ENCODE measurements around the gene GDPD4.

The GDPD4 gene

GRCh38 chr11:77266766-77267165 lies 34.7 kb downstream of the GDPD4 start:
- Histone ChIP-seq H3K9me3 (ENCODE audit: control insufficient read depth, insufficient read depth, low read length) (no peaks in the 10 kb centered on the region), H3K4me1 (ENCODE audit: control insufficient read depth, insufficient read depth, low read length) (no peaks in the 10 kb centered on the region), H3K9ac (ENCODE audit: low read depth, low read length) (no peak overlapping the region), H3K27me3 (ENCODE audit: control insufficient read depth, insufficient read depth, low read length) (no peaks in the 10 kb centered on the region), H3K36me3 (ENCODE audit: control insufficient read depth, insufficient read depth, low read length) (no peaks in the 10 kb centered on the region), H3K4me3 (ENCODE audit: low read depth, low read length) (no peak overlapping the region)

GRCh38 chr11:77262803-77263202 lies 38.7 kb downstream of the GDPD4 start:
- H3K4me1 ChIP-seq (ENCODE audit: control insufficient read depth, insufficient read depth, low read length), result no peaks in the 10 kb centered on the region
- no peaks in the 10 kb centered on the region for H3K36me3 ChIP-seq (ENCODE audit: control insufficient read depth, insufficient read depth, low read length)
- no peak overlapping the region for H3K4me3 ChIP-seq (ENCODE audit: low read depth, low read length)
- H3K27me3 ChIP-seq (ENCODE audit: control insufficient read depth, insufficient read depth, low read length), result no peaks in the 10 kb centered on the region
- H3K9ac ChIP-seq (ENCODE audit: low read depth, low read length), result no peak overlapping the region
- H3K9me3 ChIP-seq (ENCODE audit: control insufficient read depth, insufficient read depth, low read length), result no peaks in the 10 kb centered on the region

- H3K9me3 ChIP-seq (ENCODE audit: control insufficient read depth, insufficient read depth, low read length), result no peaks in the 10 kb centered on the region
- no peak overlapping the region for H3K9ac ChIP-seq (ENCODE audit: low read depth, low read length)
- H3K4me1 ChIP-seq (ENCODE audit: control insufficient read depth, insufficient read depth, low read length), result no peaks in the 10 kb centered on the region
- H3K27me3 ChIP-seq (ENCODE audit: control insufficient read depth, insufficient read depth, low read length), result no peaks in the 10 kb centered on the region
- no peak overlapping the region for H3K4me3 ChIP-seq (ENCODE audit: low read depth, low read length)
- no peaks in the 10 kb centered on the region for H3K36me3 ChIP-seq (ENCODE audit: control insufficient read depth, insufficient read depth, low read length)
Measured at GRCh38 chr11:77259641-77260040, 41.8 kb downstream of the GDPD4 start.

- H3K4me3 ChIP-seq (ENCODE audit: low read depth, low read length), result no peak overlapping the region
Measured at GRCh38 chr11:77253690-77254089, 47.8 kb downstream of the GDPD4 start.

GRCh38 chr11:77252555-77253270 lies 48.8 kb downstream of the GDPD4 start:
- Histone ChIP-seq H3K9me3 (ENCODE audit: control insufficient read depth, insufficient read depth, low read length) (no peaks in the 10 kb centered on the region), H3K4me1 (ENCODE audit: control insufficient read depth, insufficient read depth, low read length) (no peaks in the 10 kb centered on the region), H3K36me3 (ENCODE audit: control insufficient read depth, insufficient read depth, low read length) (no peaks in the 10 kb centered on the region), H3K27me3 (ENCODE audit: control insufficient read depth, insufficient read depth, low read length) (no peaks in the 10 kb centered on the region), H3K4me3 (ENCODE audit: low read depth, low read length) (no peak overlapping the region), H3K9ac (ENCODE audit: low read depth, low read length) (no peak overlapping the region)

More at GRCh38 chr11:77253690-77254089, 47.8 kb downstream of the GDPD4 start:
- Histone ChIP-seq H3K4me1 (ENCODE audit: control insufficient read depth, insufficient read depth, low read length) (no peaks in the 10 kb centered on the region), H3K27me3 (ENCODE audit: control insufficient read depth, insufficient read depth, low read length) (no peaks in the 10 kb centered on the region), H3K9ac (ENCODE audit: low read depth, low read length) (no peak overlapping the region), H3K9me3 (ENCODE audit: control insufficient read depth, insufficient read depth, low read length) (no peaks in the 10 kb centered on the region), H3K36me3 (ENCODE audit: control insufficient read depth, insufficient read depth, low read length) (no peaks in the 10 kb centered on the region)

- Histone ChIP-seq H3K4me1 (ENCODE audit: control insufficient read depth, insufficient read depth, low read length) (no peaks in the 10 kb centered on the region), H3K9ac (ENCODE audit: low read depth, low read length) (no peak overlapping the region), H3K36me3 (ENCODE audit: control insufficient read depth, insufficient read depth, low read length) (no peaks in the 10 kb centered on the region), H3K4me3 (ENCODE audit: low read depth, low read length) (no peak overlapping the region), H3K27me3 (ENCODE audit: control insufficient read depth, insufficient read depth, low read length) (no peaks in the 10 kb centered on the region), H3K9me3 (ENCODE audit: control insufficient read depth, insufficient read depth, low read length) (no peaks in the 10 kb centered on the region)
Measured at GRCh38 chr11:77250881-77251640, 50.4 kb downstream of the GDPD4 start.

- no peaks in the 10 kb centered on the region for H3K9me3 ChIP-seq (ENCODE audit: control insufficient read depth, insufficient read depth, low read length)
- no peaks in the 10 kb centered on the region for H3K36me3 ChIP-seq (ENCODE audit: control insufficient read depth, insufficient read depth, low read length)
- no peak overlapping the region for H3K9ac ChIP-seq (ENCODE audit: low read depth, low read length)
- H3K27me3 ChIP-seq (ENCODE audit: control insufficient read depth, insufficient read depth, low read length), result no peaks in the 10 kb centered on the region
- no peaks in the 10 kb centered on the region for H3K4me1 ChIP-seq (ENCODE audit: control insufficient read depth, insufficient read depth, low read length)
- H3K4me3 ChIP-seq (ENCODE audit: low read depth, low read length), result no peak overlapping the region
Measured at GRCh38 chr11:77249427-77249826, 52.1 kb downstream of the GDPD4 start.

- Histone ChIP-seq H3K9me3 (ENCODE audit: control insufficient read depth, insufficient read depth, low read length) (no peaks in the 10 kb centered on the region), H3K4me1 (ENCODE audit: control insufficient read depth, insufficient read depth, low read length) (no peaks in the 10 kb centered on the region), H3K9ac (ENCODE audit: low read depth, low read length) (no peak overlapping the region), H3K27me3 (ENCODE audit: control insufficient read depth, insufficient read depth, low read length) (no peaks in the 10 kb centered on the region), H3K4me3 (ENCODE audit: low read depth, low read length) (no peak overlapping the region), H3K36me3 (ENCODE audit: control insufficient read depth, insufficient read depth, low read length) (no peaks in the 10 kb centered on the region)
Measured at GRCh38 chr11:77244277-77245027, 57.0 kb downstream of the GDPD4 start.

GRCh38 chr11:77236901-77237300 lies 64.6 kb downstream of the GDPD4 start:
- H3K27me3 ChIP-seq (ENCODE audit: control insufficient read depth, insufficient read depth, low read length), result no peaks in the 10 kb centered on the region
- H3K4me1 ChIP-seq (ENCODE audit: control insufficient read depth, insufficient read depth, low read length), result no peaks in the 10 kb centered on the region
- no peak overlapping the region for H3K9ac ChIP-seq (ENCODE audit: low read depth, low read length)
- no peaks in the 10 kb centered on the region for H3K9me3 ChIP-seq (ENCODE audit: control insufficient read depth, insufficient read depth, low read length)
- H3K4me3 ChIP-seq (ENCODE audit: low read depth, low read length), result no peak overlapping the region
- no peaks in the 10 kb centered on the region for H3K36me3 ChIP-seq (ENCODE audit: control insufficient read depth, insufficient read depth, low read length)

- Histone ChIP-seq H3K9me3 (ENCODE audit: control insufficient read depth, insufficient read depth, low read length) (no peaks in the 10 kb centered on the region), H3K4me3 (ENCODE audit: low read depth, low read length) (no peak overlapping the region), H3K4me1 (ENCODE audit: control insufficient read depth, insufficient read depth, low read length) (no peaks in the 10 kb centered on the region), H3K9ac (ENCODE audit: low read depth, low read length) (no peak overlapping the region), H3K36me3 (ENCODE audit: control insufficient read depth, insufficient read depth, low read length) (no peaks in the 10 kb centered on the region), H3K27me3 (ENCODE audit: control insufficient read depth, insufficient read depth, low read length) (no peaks in the 10 kb centered on the region)
Measured at GRCh38 chr11:77233011-77233410, 68.5 kb downstream of the GDPD4 start.

- Histone ChIP-seq H3K9ac (ENCODE audit: low read depth, low read length) (no peak overlapping the region), H3K36me3 (ENCODE audit: control insufficient read depth, insufficient read depth, low read length) (no peaks in the 10 kb centered on the region), H3K27me3 (ENCODE audit: control insufficient read depth, insufficient read depth, low read length) (no peaks in the 10 kb centered on the region), H3K9me3 (ENCODE audit: control insufficient read depth, insufficient read depth, low read length) (no peaks in the 10 kb centered on the region), H3K4me3 (ENCODE audit: low read depth, low read length) (no peak overlapping the region), H3K4me1 (ENCODE audit: control insufficient read depth, insufficient read depth, low read length) (no peaks in the 10 kb centered on the region)
Measured at GRCh38 chr11:77232242-77232641, 69.2 kb downstream of the GDPD4 start.

Measured in iPS-15b (cell line).